GM21576 (cell line): ENCODE measurements around the gene P2RX3.
"Not testable (repeated sequence)": the region's sequence is repeated elsewhere in the genome, so short reads cannot be mapped to it uniquely, and the experiment has no call there.

Experiments used
- ATAC-seq: cut with Tn5 transposase; IDR thresholded peaks from one replicate; pipeline ENCODE4 v1.9.1; 2021; ENCODE audit warnings: mild to moderate bottlenecking, moderate library complexity; ENCODE audit not compliant: unreplicated experiment

P2RX3 gene

GRCh38 chr11:57324154-57324885, 13.8 kb upstream of the P2RX3 start:
- ATAC-seq, result no peak

GRCh38 chr11:57324886-57325734, 13.0 kb upstream of the P2RX3 start, which contains the start of gene TNKS1BP1:
TSS of gene TNKS1BP1 (minus strand) at chr11:57324952. CDS start at chr11:57321885, 3,067 bp downstream.
- peak; percentile 90 for ATAC-seq

GRCh38 chr11:57325735-57326048, 12.5 kb upstream of the P2RX3 start:
- no peak for ATAC-seq

- ATAC-seq, result no peak
Measured at GRCh38 chr11:57327721-57328120, 10.4 kb upstream of the P2RX3 start.

GRCh38 chr11:57330029-57330428, 8.1 kb upstream of the P2RX3 start:
- no peak for ATAC-seq

GRCh38 chr11:57331720-57332119, 6.4 kb upstream of the P2RX3 start:
- ATAC-seq, result no peak

- no peak for ATAC-seq
Measured at GRCh38 chr11:57332694-57333440, 5.3 kb upstream of the P2RX3 start.

- peak; percentile 1 for ATAC-seq
Measured at GRCh38 chr11:57335023-57335342, 3.2 kb upstream of the P2RX3 start.

GRCh38 chr11:57335343-57336110, 2.6 kb upstream of the P2RX3 start, which contains the start of gene SSRP1:
TSS of gene SSRP1 (minus strand) at chr11:57335892. CDS start at chr11:57335121, 771 bp downstream.
- peak; percentile 98 for ATAC-seq

- no peak for ATAC-seq
Measured at GRCh38 chr11:57336111-57336666, 2.0 kb upstream of the P2RX3 start.

GRCh38 chr11:57336856-57337255, 1.3 kb upstream of the P2RX3 start:
- not testable (repeated sequence) for ATAC-seq

- ATAC-seq, result no peak
Measured at GRCh38 chr11:57339328-57339727, 1.2 kb downstream of the P2RX3 start.

GRCh38 chr11:57340039-57340615, 2.0 kb downstream of the P2RX3 start:
- ATAC-seq, result no peak

GRCh38 chr11:57341250-57341808, 3.2 kb downstream of the P2RX3 start:
- no peak for ATAC-seq

- no peak for ATAC-seq
Measured at GRCh38 chr11:57342702-57343101, 4.5 kb downstream of the P2RX3 start.

- no peak for ATAC-seq
Measured at GRCh38 chr11:57343825-57344224, 5.7 kb downstream of the P2RX3 start.

- no peak for ATAC-seq
Measured at GRCh38 chr11:57344826-57345225, 6.7 kb downstream of the P2RX3 start.

- peak; percentile 62 for ATAC-seq
Measured at GRCh38 chr11:57345555-57346211, 7.5 kb downstream of the P2RX3 start.

GRCh38 chr11:57347336-57347735, 9.2 kb downstream of the P2RX3 start:
- ATAC-seq, result no peak
